Left colon (tissue), 2 donors: ENCODE measurements around the gene PTPRCAP. TPM values are rescaled to one million over a fixed set of nuclear protein-coding genes. Genes with fewer than 3 reads are reported as not detected.

Experiments used
- ATAC-seq: fragments of 200-7000 bp; cut with Tn5 transposase; one replicate; pipeline ENCODE4 v1.9.1; 2020; ENCODE audit warnings: mild to moderate bottlenecking, moderate library complexity
- DNase-seq, 2 donors: peaks; one replicate each; pipeline ENCODE4 v3.0.0-alpha.2; 2020
- intact Hi-C, 2 donors: fragments of 100-400 bp; cut with DNase I in 1 of 2; cut with micrococcal nuclease in 1 of 2; formaldehyde crosslinking; loops; one replicate each; pipeline versions ENCODE4 v1.11.2 to v1.14.0; 2022; cut with DNase I, micrococcal nuclease
- total RNA-seq, 2 donors: library from RNA; stranded (reverse); fragmentation: NEBNext Ultra II Directional; extraction: Animal tissue kit (Norgen Biotek cat#: 25700); gene quantifications; one replicate each; pipeline ENCODE4 v1.2.1, GENCODE V29; 2021
- donor health status: DM: no; HTN: no; CAD: no.
- donor health status: DM: yes; HTN: yes; CAD: no.

PTPRCAP gene
- total RNA-seq, 2 donors from 2014 or later, result 7.1 to 11.2 TPM

- intact Hi-C loops, result loop anchor here in 1 of 2 donors (10.0 kb wide), 1 partner anchor 113 kb away; the partner anchor contains the start of genes CDK2AP2 and PITPNM1
- peak; percentile 84 for ATAC-seq
- DNase-seq, result peak; percentile 96 to 98
These were observed 45.9 kb downstream of the PTPRCAP start, which contains the start of gene RAD9A for GRCh38 chr11:67391304-67392182. Gene RAD9A, plus strand, starts transcription at chr11:67391986. Its CDS starts 59 bp downstream, at chr11:67392045.

- DNase-seq (no peak), ATAC-seq (peak; percentile 16)
- intact Hi-C loops, result loop anchor here in 1 of 2 donors (10.0 kb wide), 1 partner anchor 114 kb away; the partner anchor contains the start of genes CDK2AP2 and PITPNM1
These were observed 46.6 kb downstream of the PTPRCAP start for GRCh38 chr11:67390947-67391303.

DNA sequence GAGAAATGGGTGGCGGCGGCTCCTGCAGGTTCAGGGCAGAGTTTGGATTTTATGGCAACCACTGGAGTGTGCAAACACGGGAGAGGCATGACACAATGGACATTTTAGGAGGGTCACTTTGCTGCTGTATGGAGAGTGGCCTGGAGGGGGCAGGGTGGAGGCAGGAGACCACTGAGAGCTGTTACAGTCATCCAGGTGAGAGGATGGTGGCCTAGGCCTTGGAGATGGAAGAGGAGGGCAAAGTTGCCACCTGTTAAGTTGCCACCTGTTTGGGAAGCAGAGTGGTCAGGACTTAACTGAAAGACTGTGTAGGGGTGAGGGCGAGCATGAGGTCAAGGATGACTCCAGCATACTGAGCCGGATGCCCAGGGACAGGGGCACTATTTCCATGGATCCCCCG lies 48.0 kb downstream of the PTPRCAP start:
- DNase-seq (peak; percentile 62 to 76), ATAC-seq (peak; percentile 30)
- intact Hi-C loops, result no loop called here

DNA sequence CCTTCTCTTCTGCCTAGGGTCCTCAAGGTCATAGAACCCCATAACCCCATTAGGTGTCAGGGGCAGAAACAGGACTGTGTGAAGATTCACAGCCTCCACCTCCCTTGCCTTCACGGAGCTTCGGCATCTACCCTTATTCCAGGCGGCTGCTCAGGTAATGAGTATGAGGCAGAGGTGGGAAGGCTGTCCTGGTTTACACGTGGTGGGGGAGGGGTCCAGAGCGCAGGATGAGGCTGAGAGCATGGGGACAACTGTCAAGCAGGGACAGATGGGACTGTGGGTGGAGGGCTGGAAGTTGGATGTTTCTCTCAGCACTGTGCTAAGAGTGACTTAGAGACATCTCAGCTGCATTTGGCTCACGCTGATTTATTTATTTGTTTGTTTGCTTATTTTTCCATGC lies 50.0 kb downstream of the PTPRCAP start:
- ATAC-seq (no peak), DNase-seq (no peak)
- intact Hi-C loops, result no loop called here

DNA sequence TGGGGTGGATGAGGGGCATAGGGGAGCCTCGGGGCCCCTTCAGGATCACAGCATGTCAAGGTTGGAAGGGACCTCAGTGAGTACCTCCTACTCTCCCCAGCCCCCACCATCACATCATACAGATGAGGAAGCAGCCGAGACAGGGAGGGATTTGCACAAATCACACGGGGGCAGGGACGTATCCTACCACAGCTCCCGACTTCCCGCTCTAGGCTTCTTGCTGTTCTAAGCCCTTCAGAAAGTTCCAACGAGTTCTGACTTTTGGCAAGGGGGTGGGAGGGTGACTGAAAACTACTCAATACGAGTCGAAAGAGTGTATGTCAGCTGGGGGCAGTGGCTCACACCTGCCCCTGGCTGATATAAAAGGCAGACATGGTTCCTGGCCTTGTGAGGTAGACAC lies 50.4 kb downstream of the PTPRCAP start:
- intact Hi-C loops, result no loop called here
- ATAC-seq (no peak), DNase-seq (no peak)

Other genes with a start within 250 kb of the PTPRCAP start
- 100 to 1,000 TPM in 1 of 2 donors, 10 to 100 TPM in 1; 95.8 to 119 TPM for gene GRK2, start 171.2 kb downstream of the PTPRCAP start, total RNA-seq
- 10 to 100 TPM; 26.9 to 29.6 TPM for gene ANKRD13D, start 148.4 kb downstream of the PTPRCAP start, total RNA-seq
- gene SSH3, start 134.2 kb downstream of the PTPRCAP start, total RNA-seq, result 10 to 100 TPM; 74.9 to 79.3 TPM
- 100 to 1,000 TPM; 237 to 262 TPM for gene POLD4, start 84.1 kb downstream of the PTPRCAP start, total RNA-seq
- gene CLCF1, start 64.1 kb downstream of the PTPRCAP start, total RNA-seq, result 1 to 10 TPM; 2.2 to 2.4 TPM
- gene RAD9A, start 45.7 kb downstream of the PTPRCAP start, total RNA-seq, result 10 to 100 TPM; 27.4 to 40.6 TPM
- 100 to 1,000 TPM; 214 to 243 TPM for gene PPP1CA, start 35.8 kb downstream of the PTPRCAP start, total RNA-seq
- gene TBC1D10C, start 33.6 kb downstream of the PTPRCAP start, total RNA-seq, result 1 to 10 TPM; 3.0 to 4.2 TPM
- 1 to 10 TPM in 1 of 2 donors, under 1 TPM in 1; 0.61 to 2.5 TPM for gene CARNS1, start 22.0 kb downstream of the PTPRCAP start, total RNA-seq
- gene RPS6KB2, start 9.2 kb downstream of the PTPRCAP start, total RNA-seq, result 10 to 100 TPM; 45.3 to 47.4 TPM
- gene CORO1B, start 5.8 kb upstream of the PTPRCAP start, total RNA-seq, result 100 to 1,000 TPM; 195 to 230 TPM
- not detected for gene GPR152, start 15.0 kb upstream of the PTPRCAP start, total RNA-seq
- gene CABP4, start 17.7 kb upstream of the PTPRCAP start, total RNA-seq, result 1 to 10 TPM; 1.1 to 2.0 TPM
- gene TMEM134, start 31.6 kb upstream of the PTPRCAP start, total RNA-seq, result 10 to 100 TPM; 63.6 to 68.0 TPM
- gene AIP, start 45.3 kb upstream of the PTPRCAP start, total RNA-seq, result 10 to 100 TPM; 31.4 to 49.6 TPM
- 100 to 1,000 TPM in 1 of 2 donors, 10 to 100 TPM in 1; 82.0 to 108 TPM for gene PITPNM1, start 67.7 kb upstream of the PTPRCAP start, total RNA-seq
- 10 to 100 TPM; 79.5 to 86.2 TPM for gene CDK2AP2, start 70.5 kb upstream of the PTPRCAP start, total RNA-seq
- gene CABP2, start 85.8 kb upstream of the PTPRCAP start, total RNA-seq, result not detected
- gene GSTP1, start 146.1 kb upstream of the PTPRCAP start, total RNA-seq, result 100 to 1,000 TPM; 323 to 390 TPM
- 100 to 1,000 TPM; 292 to 377 TPM for gene NDUFV1, start 169.3 kb upstream of the PTPRCAP start, total RNA-seq
- 10 to 100 TPM; 28.8 to 49.8 TPM for gene NUDT8, start 192.3 kb upstream of the PTPRCAP start, total RNA-seq
- gene TBX10, start 202.1 kb upstream of the PTPRCAP start, total RNA-seq, result 10 to 100 TPM; 12.9 to 27.1 TPM
- gene ACY3, start 213.0 kb upstream of the PTPRCAP start, total RNA-seq, result 10 to 100 TPM; 13.1 to 17.7 TPM
- under 1 TPM in 1 of 2 donors, not detected in 1; 0.73 TPM for gene ALDH3B2, start 236.9 kb upstream of the PTPRCAP start, total RNA-seq